Measurements from ENCODE around the gene PNPLA7.
"Not testable (repeated sequence)": the region's sequence is repeated elsewhere in the genome, so short reads cannot be mapped to it uniquely, and the experiment has no call there.

The PNPLA7 gene

DNA sequence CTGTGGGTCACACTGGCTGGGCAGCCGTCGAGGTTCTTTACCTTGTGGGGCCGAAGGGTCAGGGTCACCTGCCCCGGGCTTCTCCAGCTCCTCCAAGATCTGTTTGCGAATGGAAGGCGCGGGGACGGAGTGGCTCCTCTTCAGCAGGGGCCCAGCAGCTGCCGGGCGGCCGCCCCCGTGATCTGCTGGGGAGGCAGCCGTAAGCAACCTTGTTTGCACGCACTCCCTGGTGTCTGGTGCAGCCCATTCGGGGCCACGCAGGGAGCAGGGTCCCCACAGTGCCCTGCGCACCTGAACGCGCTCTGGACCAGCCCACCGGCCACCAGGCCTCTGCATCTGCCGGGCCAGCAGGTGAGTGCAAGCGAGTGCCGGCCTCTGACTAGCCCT lies 34.9 kb downstream of the PNPLA7 start:
- no peak overlapping the region for H3K4me3 ChIP-seq (ENCODE audit: low read length in 2 of 2)
- H3K27ac ChIP-seq (ENCODE audit: low read depth in 2 of 2, low read length in 2 of 2), result no peak overlapping the region
- no peaks in the 10 kb centered on the region for H3K4me1 ChIP-seq (ENCODE audit: control insufficient read depth in 2 of 2, insufficient read depth in 2 of 2, low read length in 2 of 2)
- H3K9ac ChIP-seq (ENCODE audit: low read depth in 1 of 2, low read length in 2 of 2), result no peak overlapping the region
- peaks cover 0 to 5% of the 10 kb centered on the region in 2 donors for H3K36me3 ChIP-seq (ENCODE audit: control insufficient read depth in 2 of 2, insufficient read depth in 2 of 2, low read length in 2 of 2)
- no peaks in the 10 kb centered on the region for H3K9me3 ChIP-seq (ENCODE audit: control insufficient read depth in 2 of 2, low read length in 2 of 2)
- no peaks in the 10 kb centered on the region for H3K27me3 ChIP-seq (ENCODE audit: control insufficient read depth in 2 of 2, insufficient read depth in 2 of 2, low read length in 2 of 2)

DNA sequence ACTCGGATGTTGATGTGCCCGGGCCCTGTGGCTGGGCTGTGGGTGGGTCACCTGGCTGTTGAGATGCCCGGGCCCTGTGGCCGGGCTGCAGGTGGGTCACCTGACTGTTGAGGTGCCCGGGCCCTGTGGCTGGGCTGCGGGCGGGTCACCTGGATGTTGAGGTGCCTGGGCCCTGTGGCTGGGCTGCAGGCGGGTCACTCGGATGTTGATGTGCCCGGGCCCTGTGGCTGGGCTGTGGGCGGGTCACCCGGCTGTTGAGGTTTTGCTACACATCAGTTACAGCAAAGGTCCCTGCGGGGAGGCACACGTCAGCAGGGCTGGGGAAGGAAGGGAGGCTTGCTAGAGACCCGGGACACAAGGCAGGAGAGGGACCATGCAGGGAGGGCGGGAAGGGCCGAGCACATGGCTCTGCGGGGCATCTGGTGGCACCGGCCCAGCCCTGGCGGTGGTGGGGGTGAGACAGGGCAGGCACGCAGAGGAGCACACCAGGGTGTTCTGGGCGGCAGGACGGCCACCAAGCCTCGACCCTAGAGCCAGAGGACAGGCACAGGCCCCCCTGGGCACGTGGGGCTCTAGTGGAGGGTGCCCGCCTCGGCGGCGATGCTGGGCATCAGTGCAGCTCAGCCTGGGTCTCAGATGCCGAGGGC lies 35.4 kb downstream of the PNPLA7 start:
- Histone ChIP-seq H3K9ac (ENCODE audit: low read depth in 1 of 2, low read length in 2 of 2) (no peak overlapping the region), H3K27ac (ENCODE audit: low read depth in 2 of 2, low read length in 2 of 2) (no peak overlapping the region), H3K27me3 (ENCODE audit: control insufficient read depth in 2 of 2, insufficient read depth in 2 of 2, low read length in 2 of 2) (no peaks in the 10 kb centered on the region), H3K36me3 (ENCODE audit: control insufficient read depth in 2 of 2, insufficient read depth in 2 of 2, low read length in 2 of 2) (peaks cover 0 to 4% of the 10 kb centered on the region in 2 donors), H3K4me1 (ENCODE audit: control insufficient read depth in 2 of 2, insufficient read depth in 2 of 2, low read length in 2 of 2) (no peaks in the 10 kb centered on the region), H3K4me3 (ENCODE audit: low read length in 2 of 2) (no peak overlapping the region), H3K9me3 (ENCODE audit: control insufficient read depth in 2 of 2, low read length in 2 of 2) (no peaks in the 10 kb centered on the region)

DNA sequence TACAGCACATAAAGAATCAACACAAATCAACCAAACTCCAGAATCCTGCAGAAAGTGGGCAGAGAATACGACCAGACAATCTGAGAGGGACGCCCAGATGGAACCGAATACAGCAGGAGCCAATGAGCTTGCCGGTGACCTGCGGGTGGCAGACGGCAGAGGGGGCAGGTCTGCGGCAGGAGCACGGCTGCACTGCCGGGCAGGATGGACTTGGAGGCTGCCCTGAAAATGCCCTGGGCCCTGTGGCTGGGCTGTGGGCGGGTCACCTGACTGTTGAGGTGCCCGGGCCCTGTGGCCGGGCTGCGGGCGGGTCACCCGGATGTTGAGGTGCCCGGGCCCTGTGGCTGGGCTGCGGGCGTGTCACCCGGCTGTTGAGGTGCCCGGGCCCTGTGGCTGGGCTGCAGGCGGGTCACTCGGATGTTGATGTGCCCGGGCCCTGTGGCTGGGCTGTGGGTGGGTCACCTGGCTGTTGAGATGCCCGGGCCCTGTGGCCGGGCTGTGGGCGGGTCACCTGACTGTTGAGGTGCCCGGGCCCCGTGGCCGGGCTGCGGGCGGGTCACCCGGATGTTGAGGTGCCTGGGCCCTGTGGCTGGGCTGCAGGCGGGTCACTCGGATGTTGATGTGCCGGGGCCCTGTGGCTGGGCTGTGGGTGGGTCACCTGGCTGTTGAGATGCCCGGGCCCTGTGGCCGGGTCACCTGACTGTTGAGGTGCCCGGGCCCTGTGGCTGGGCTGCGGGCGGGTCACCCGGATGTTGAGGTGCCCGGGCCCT lies 36.2 kb downstream of the PNPLA7 start:
- H3K36me3 ChIP-seq (ENCODE audit: control insufficient read depth in 2 of 2, insufficient read depth in 2 of 2, low read length in 2 of 2); H3K9me3 ChIP-seq (ENCODE audit: control insufficient read depth in 2 of 2, low read length in 2 of 2); H3K27me3 ChIP-seq (ENCODE audit: control insufficient read depth in 2 of 2, insufficient read depth in 2 of 2, low read length in 2 of 2); H3K4me1 ChIP-seq (ENCODE audit: control insufficient read depth in 2 of 2, insufficient read depth in 2 of 2, low read length in 2 of 2): not testable (repeated sequence)
- H3K4me3 ChIP-seq (ENCODE audit: low read length in 2 of 2), result peak overlapping the region in 1 of 2 donors; percentile 3
- H3K9ac ChIP-seq (ENCODE audit: low read depth in 1 of 2, low read length in 2 of 2), result peak overlapping the region in 1 of 2 donors; percentile 41
- peak overlapping the region; percentile 23 to 42 for H3K27ac ChIP-seq (ENCODE audit: low read depth in 2 of 2, low read length in 2 of 2)

DNA sequence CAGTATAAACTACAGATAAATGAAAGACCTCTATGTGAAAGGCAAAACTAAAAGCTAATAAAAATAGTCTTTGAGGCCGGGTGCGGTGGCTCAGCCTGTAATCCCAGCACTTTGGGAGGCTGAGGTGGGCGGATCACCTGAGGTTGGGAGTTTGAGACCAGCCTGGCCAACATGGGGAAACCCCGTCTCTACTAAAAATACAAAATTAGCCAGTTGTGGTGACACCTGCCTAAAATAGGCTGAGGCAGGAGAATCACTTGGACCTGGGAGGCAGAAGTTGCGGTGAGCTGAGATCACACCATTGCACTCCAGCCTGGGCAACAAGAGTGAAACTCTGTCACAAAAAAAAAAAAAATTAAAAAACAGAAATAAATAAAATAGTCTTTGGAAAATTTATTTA lies 37.1 kb downstream of the PNPLA7 start:
- H3K36me3 ChIP-seq (ENCODE audit: control insufficient read depth in 2 of 2, insufficient read depth in 2 of 2, low read length in 2 of 2); H3K4me1 ChIP-seq (ENCODE audit: control insufficient read depth in 2 of 2, insufficient read depth in 2 of 2, low read length in 2 of 2); H3K4me3 ChIP-seq (ENCODE audit: low read length in 2 of 2); H3K27ac ChIP-seq (ENCODE audit: low read depth in 2 of 2, low read length in 2 of 2); H3K27me3 ChIP-seq (ENCODE audit: control insufficient read depth in 2 of 2, insufficient read depth in 2 of 2, low read length in 2 of 2); H3K9ac ChIP-seq (ENCODE audit: low read depth in 1 of 2, low read length in 2 of 2); H3K9me3 ChIP-seq (ENCODE audit: control insufficient read depth in 2 of 2, low read length in 2 of 2): not testable (repeated sequence)

DNA sequence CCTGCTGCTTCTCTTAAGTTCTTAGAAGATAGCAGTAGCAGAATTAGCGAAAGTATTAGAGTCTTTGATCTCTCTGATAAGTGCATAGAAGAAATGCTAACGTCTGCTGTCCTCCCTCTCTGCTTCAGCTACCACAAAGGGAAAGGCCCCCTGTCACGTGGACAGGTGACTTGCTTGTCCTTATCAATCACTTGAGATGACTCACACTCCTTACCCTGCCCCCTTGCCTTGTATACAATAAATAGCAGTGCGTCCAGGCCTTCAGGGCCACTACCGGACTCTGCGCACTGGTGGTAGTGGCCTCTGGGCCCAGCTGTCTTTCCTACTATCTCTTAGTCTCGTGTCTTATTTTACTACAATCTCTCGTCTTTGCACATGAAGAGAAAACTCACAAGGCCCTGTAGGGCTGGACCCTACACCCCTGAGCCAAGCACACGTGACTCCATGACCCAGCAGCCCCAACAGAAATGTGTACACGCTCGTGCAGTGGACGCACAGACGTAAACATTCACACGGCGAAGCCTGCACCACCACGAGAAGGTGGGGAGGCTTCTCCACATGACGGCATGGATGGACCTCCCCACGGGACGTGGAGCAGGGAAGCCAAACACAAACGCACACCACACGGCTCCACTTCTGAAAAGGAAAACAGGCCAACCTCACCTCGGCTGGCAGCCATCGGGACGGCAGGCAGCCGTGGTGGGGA lies 38.3 kb downstream of the PNPLA7 start:
- Histone ChIP-seq H3K4me3 (ENCODE audit: low read length in 2 of 2) (no peak overlapping the region), H3K9me3 (ENCODE audit: control insufficient read depth in 2 of 2, low read length in 2 of 2) (no peaks in the 10 kb centered on the region), H3K9ac (ENCODE audit: low read depth in 1 of 2, low read length in 2 of 2) (no peak overlapping the region), H3K27ac (ENCODE audit: low read depth in 2 of 2, low read length in 2 of 2) (no peak overlapping the region), H3K36me3 (ENCODE audit: control insufficient read depth in 2 of 2, insufficient read depth in 2 of 2, low read length in 2 of 2) (no peaks in the 10 kb centered on the region), H3K27me3 (ENCODE audit: control insufficient read depth in 2 of 2, insufficient read depth in 2 of 2, low read length in 2 of 2) (no peaks in the 10 kb centered on the region), H3K4me1 (ENCODE audit: control insufficient read depth in 2 of 2, insufficient read depth in 2 of 2, low read length in 2 of 2) (no peaks in the 10 kb centered on the region)

DNA sequence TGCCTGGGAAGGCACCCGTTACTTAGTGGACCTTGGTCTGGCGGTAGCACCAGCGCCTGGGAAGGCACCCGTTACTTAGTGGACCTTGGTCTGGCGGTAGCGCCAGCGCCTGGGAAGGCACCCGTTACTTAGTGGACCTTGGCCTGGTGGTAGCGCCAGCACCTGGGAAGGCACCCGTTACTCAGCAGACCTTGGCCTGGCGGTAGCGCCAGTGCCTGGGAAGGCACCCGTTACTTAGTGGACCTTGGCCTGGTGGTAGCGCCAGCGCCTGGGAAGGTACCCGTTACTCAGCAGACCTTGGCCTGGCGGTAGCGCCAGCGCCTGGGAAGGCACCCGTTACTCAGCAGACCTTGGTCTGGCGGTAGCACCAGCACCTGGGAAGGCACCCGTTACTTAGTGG lies 39.1 kb downstream of the PNPLA7 start:
- not testable (repeated sequence) for H3K9ac ChIP-seq (ENCODE audit: low read depth in 1 of 2, low read length in 2 of 2); H3K36me3 ChIP-seq (ENCODE audit: control insufficient read depth in 2 of 2, insufficient read depth in 2 of 2, low read length in 2 of 2); H3K27me3 ChIP-seq (ENCODE audit: control insufficient read depth in 2 of 2, insufficient read depth in 2 of 2, low read length in 2 of 2); H3K9me3 ChIP-seq (ENCODE audit: control insufficient read depth in 2 of 2, low read length in 2 of 2); H3K4me3 ChIP-seq (ENCODE audit: low read length in 2 of 2); H3K27ac ChIP-seq (ENCODE audit: low read depth in 2 of 2, low read length in 2 of 2); H3K4me1 ChIP-seq (ENCODE audit: control insufficient read depth in 2 of 2, insufficient read depth in 2 of 2, low read length in 2 of 2)

DNA sequence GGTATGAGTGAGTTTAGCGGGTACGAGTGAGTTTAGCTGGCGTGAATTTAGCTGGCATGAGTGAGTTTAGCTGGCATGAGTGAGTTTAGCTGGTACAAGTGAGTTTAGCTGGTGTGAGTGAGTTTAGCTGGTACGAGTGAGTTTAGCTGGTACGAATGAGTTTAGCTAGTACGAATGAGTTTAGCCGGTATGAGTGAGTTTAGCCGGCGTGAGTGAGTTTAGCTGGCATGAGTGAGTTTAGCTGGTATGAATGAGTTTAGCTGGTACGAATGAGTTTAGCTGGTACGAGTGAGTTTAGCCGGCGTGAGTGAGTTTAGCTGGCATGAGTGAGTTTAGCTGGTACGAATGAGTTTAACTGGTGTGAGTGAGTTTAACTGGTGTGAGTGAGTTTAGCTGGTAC lies 41.0 kb downstream of the PNPLA7 start:
- no peaks in the 10 kb centered on the region for H3K27me3 ChIP-seq (ENCODE audit: control insufficient read depth in 2 of 2, insufficient read depth in 2 of 2, low read length in 2 of 2)
- peaks cover 0 to 2% of the 10 kb centered on the region in 2 donors for H3K36me3 ChIP-seq (ENCODE audit: control insufficient read depth in 2 of 2, insufficient read depth in 2 of 2, low read length in 2 of 2)
- H3K4me3 ChIP-seq (ENCODE audit: low read length in 2 of 2), result no peak overlapping the region
- H3K9me3 ChIP-seq (ENCODE audit: control insufficient read depth in 2 of 2, low read length in 2 of 2), result no peaks in the 10 kb centered on the region
- no peak overlapping the region for H3K9ac ChIP-seq (ENCODE audit: low read depth in 1 of 2, low read length in 2 of 2)
- no peak overlapping the region for H3K27ac ChIP-seq (ENCODE audit: low read depth in 2 of 2, low read length in 2 of 2)
- H3K4me1 ChIP-seq (ENCODE audit: control insufficient read depth in 2 of 2, insufficient read depth in 2 of 2, low read length in 2 of 2), result no peaks in the 10 kb centered on the region

DNA sequence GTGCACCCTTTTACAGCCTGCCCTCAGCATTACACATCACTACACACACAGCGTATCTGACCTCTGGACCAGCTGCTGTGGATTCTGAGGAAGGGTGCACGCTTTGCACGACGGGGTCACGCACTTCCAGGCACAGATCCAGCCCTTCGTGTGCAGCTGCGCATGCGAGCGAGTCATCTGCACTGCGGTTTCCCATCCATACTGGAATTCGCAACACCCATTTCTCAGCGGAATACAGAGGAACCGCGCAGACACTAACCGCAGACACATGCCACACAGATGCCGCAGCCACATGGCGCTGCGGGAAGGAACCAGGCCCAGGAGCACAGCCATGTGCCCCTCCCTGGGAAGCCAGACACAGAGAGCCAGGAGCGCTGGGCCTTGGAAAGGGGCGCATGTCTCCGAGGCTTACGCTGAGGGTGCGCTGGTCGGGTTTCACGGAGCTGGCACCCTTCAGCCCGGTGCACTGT lies 43.5 kb downstream of the PNPLA7 start:
- H3K36me3 ChIP-seq (ENCODE audit: control insufficient read depth in 2 of 2, insufficient read depth in 2 of 2, low read length in 2 of 2), result peaks cover 0 to 2% of the 10 kb centered on the region in 2 donors
- H3K9me3 ChIP-seq (ENCODE audit: control insufficient read depth in 2 of 2, low read length in 2 of 2), result no peaks in the 10 kb centered on the region
- H3K4me3 ChIP-seq (ENCODE audit: low read length in 2 of 2), result no peak overlapping the region
- no peak overlapping the region for H3K27ac ChIP-seq (ENCODE audit: low read depth in 2 of 2, low read length in 2 of 2)
- H3K4me1 ChIP-seq (ENCODE audit: control insufficient read depth in 2 of 2, insufficient read depth in 2 of 2, low read length in 2 of 2), result no peaks in the 10 kb centered on the region
- no peak overlapping the region for H3K9ac ChIP-seq (ENCODE audit: low read depth in 1 of 2, low read length in 2 of 2)
- no peaks in the 10 kb centered on the region for H3K27me3 ChIP-seq (ENCODE audit: control insufficient read depth in 2 of 2, insufficient read depth in 2 of 2, low read length in 2 of 2)

DNA sequence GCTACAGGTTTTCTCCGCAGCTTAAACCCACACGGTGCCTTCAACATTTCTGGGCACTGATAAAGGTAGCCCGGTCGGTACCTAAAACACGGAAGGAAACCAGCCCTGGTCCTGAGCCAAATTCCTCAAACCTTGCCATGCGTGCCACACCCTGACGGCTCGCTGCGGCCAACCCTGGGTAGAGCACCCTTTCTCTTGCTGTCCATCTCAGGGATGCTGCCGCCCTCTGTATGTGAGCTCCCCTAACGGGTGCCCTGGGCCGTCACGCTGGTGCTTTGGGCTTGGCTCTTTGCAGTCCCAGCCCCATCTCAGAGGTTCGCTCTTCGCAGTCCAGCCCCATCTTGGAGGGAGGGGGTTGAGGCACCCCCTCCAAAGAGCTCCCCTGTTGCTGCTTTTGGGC lies 43.9 kb downstream of the PNPLA7 start:
- Histone ChIP-seq H3K27me3 (ENCODE audit: control insufficient read depth in 2 of 2, insufficient read depth in 2 of 2, low read length in 2 of 2) (no peaks in the 10 kb centered on the region), H3K4me3 (ENCODE audit: low read length in 2 of 2) (no peak overlapping the region), H3K27ac (ENCODE audit: low read depth in 2 of 2, low read length in 2 of 2) (no peak overlapping the region), H3K4me1 (ENCODE audit: control insufficient read depth in 2 of 2, insufficient read depth in 2 of 2, low read length in 2 of 2) (no peaks in the 10 kb centered on the region), H3K9me3 (ENCODE audit: control insufficient read depth in 2 of 2, low read length in 2 of 2) (no peaks in the 10 kb centered on the region), H3K36me3 (ENCODE audit: control insufficient read depth in 2 of 2, insufficient read depth in 2 of 2, low read length in 2 of 2) (peaks cover 0 to 2% of the 10 kb centered on the region in 2 donors), H3K9ac (ENCODE audit: low read depth in 1 of 2, low read length in 2 of 2) (no peak overlapping the region)

DNA sequence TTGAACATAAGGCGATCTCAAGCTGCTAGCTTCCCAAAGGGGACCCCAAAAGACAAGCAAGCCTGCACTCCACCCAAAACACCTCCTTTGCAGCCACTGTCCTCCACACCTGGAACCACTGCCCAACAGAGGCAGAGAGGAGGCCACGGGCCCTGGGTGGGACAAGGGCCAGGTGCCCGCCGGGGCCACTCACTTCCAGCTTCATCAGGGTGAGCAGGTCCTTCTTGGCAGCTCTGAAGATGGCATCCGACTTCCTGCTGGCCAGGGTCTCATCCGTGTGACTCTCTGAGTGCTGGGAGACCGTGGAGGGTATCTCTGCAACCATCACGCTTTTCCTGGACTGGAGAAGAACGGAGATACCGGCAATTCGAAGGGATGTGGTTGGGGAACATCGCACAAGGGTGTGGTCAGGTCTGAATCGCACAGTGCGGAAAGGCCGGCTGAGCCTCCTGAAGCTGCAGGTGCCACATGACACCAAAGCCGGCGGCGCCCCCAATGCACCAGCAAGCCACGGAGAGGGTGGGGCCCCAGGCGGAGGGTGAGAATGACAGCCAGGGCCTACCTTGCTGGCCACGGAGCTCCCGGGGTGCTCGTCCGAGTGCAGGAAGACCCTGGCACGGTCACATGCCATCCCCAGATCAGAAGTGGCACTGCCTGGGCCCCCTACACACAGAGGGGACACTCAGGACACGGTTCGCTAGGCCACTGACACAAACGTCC lies 44.6 kb downstream of the PNPLA7 start:
- Histone ChIP-seq H3K27me3 (ENCODE audit: control insufficient read depth in 2 of 2, insufficient read depth in 2 of 2, low read length in 2 of 2) (no peaks in the 10 kb centered on the region), H3K36me3 (ENCODE audit: control insufficient read depth in 2 of 2, insufficient read depth in 2 of 2, low read length in 2 of 2) (peaks cover 0 to 2% of the 10 kb centered on the region in 2 donors), H3K9ac (ENCODE audit: low read depth in 1 of 2, low read length in 2 of 2) (no peak overlapping the region), H3K27ac (ENCODE audit: low read depth in 2 of 2, low read length in 2 of 2) (no peak overlapping the region), H3K4me3 (ENCODE audit: low read length in 2 of 2) (no peak overlapping the region), H3K4me1 (ENCODE audit: control insufficient read depth in 2 of 2, insufficient read depth in 2 of 2, low read length in 2 of 2) (no peaks in the 10 kb centered on the region), H3K9me3 (ENCODE audit: control insufficient read depth in 2 of 2, low read length in 2 of 2) (no peaks in the 10 kb centered on the region)
